HepG2 (cell line): ENCODE data around the gene OVOL2. TPM values are rescaled to one million over a fixed set of nuclear protein-coding genes. Genes with fewer than 3 reads are reported as not detected.
A peak's percentile ranks its signal among the peaks of the same experiment; 100 is the strongest.

Source experiments
- CEBPG ChIP-seq: IDR thresholded peaks from 2 replicates; pipeline ENCODE4 v1.6.1; 2016
- DNMT3B ChIP-seq: conservative IDR thresholded peaks from 2 replicates; pipeline ENCODE4 v1.6.1; 2016; ENCODE audit warnings: missing biosample characterization, control low read depth
- FOXA3 ChIP-seq: IDR thresholded peaks from 2 replicates; pipeline ENCODE4 v1.6.1; 2016; ENCODE audit warnings: missing genetic modification reagents, missing compliant biosample characterization
- GFI1 ChIP-seq: sonication (generic); formaldehyde crosslinking; IDR thresholded peaks from 2 replicates; pipeline ENCODE4 v1.5.0; 2020; ENCODE audit warnings: missing genetic modification reagents, mild to moderate bottlenecking, borderline replicate concordance
- HDAC2 ChIP-seq: sonication (generic); formaldehyde crosslinking; IDR thresholded peaks from 2 replicates; pipeline ENCODE4 v1.4.0; 2020; ENCODE audit warnings: missing genetic modification reagents
- KLF9 ChIP-seq: IDR thresholded peaks from 2 replicates; pipeline ENCODE4 v1.6.1; 2016; ENCODE audit warnings: low read depth
- MAZ ChIP-seq, 2 experiments: sonication (generic) in 1 of 2; formaldehyde crosslinking in 1 of 2; IDR thresholded peaks; 2 replicates each; pipeline versions ENCODE4 v1.5.0 to v1.6.1; 2012 to 2020; ENCODE audit warnings: low read depth in 2 of 2, mild to moderate bottlenecking in 2 of 2, borderline replicate concordance in 1 of 2, improper control_type of control experiment in 1 of 2, low read length in 1 of 2, missing genetic modification reagents in 1 of 2, moderate library complexity in 1 of 2
- POLR2AphosphoS5 ChIP-seq: IDR thresholded peaks from 2 replicates; pipeline ENCODE4 v1.6.1; 2012; ENCODE audit warnings: low read depth, low read length
- RARA ChIP-seq: IDR thresholded peaks from 2 replicates; pipeline ENCODE4 v1.6.1; 2016; ENCODE audit warnings: missing genetic modification reagents, missing compliant biosample characterization
- SALL1 ChIP-seq: sonication (generic); formaldehyde crosslinking; IDR thresholded peaks from 2 replicates; pipeline ENCODE4 v1.8.0; 2022; ENCODE audit warnings: mild to moderate bottlenecking, missing genetic modification reagents
- SOX13 ChIP-seq, 3 experiments: fragments of 450-650 bp in 1 of 3; sonication (generic) in 1 of 3; formaldehyde crosslinking in 1 of 3; IDR thresholded peaks in 2 of 3; conservative IDR thresholded peaks in 1 of 3; 2 replicates each; pipeline versions ENCODE4 v1.5.0 to v1.6.1; 2016 to 2020; ENCODE audit warnings: antibody characterized with exemption in 1 of 3, mild to moderate bottlenecking in 1 of 3, missing compliant biosample characterization in 1 of 3, missing genetic modification reagents in 1 of 3, moderate library complexity in 1 of 3
- SOX5 ChIP-seq: IDR thresholded peaks from 2 replicates; pipeline ENCODE4 v1.6.1; 2016; ENCODE audit warnings: borderline replicate concordance
- SPEN ChIP-seq: sonication (generic); formaldehyde crosslinking; IDR thresholded peaks from 2 replicates; pipeline ENCODE4 v1.5.1; 2020; ENCODE audit warnings: low read depth, mild to moderate bottlenecking, missing genetic modification reagents
- SSRP1 ChIP-seq: IDR thresholded peaks from 2 replicates; pipeline ENCODE4 v1.6.1; 2016; ENCODE audit warnings: control low read depth
- TBX2 ChIP-seq: sonication (generic); formaldehyde crosslinking; IDR thresholded peaks from 2 replicates; pipeline ENCODE4 v1.5.0; 2020; ENCODE audit warnings: missing genetic modification reagents, mild to moderate bottlenecking, borderline replicate concordance
- ZNF256 ChIP-seq: sonication (generic); formaldehyde crosslinking; conservative IDR thresholded peaks from 2 replicates; pipeline ENCODE4 v1.4.0; 2020; ENCODE audit warnings: missing genetic modification reagents
- ZNF331 ChIP-seq: sonication (generic); formaldehyde crosslinking; IDR thresholded peaks from 2 replicates; pipeline ENCODE4 v1.4.0; 2020; ENCODE audit warnings: missing genetic modification reagents
- ZNF501 ChIP-seq: sonication (generic); formaldehyde crosslinking; IDR thresholded peaks from 2 replicates; pipeline ENCODE4 v1.5.1; 2020; ENCODE audit warnings: mild to moderate bottlenecking, moderate library complexity, missing genetic modification reagents
- ZNF598 ChIP-seq: sonication (generic); formaldehyde crosslinking; IDR thresholded peaks from 2 replicates; pipeline ENCODE4 v1.5.1; 2020; ENCODE audit warnings: mild to moderate bottlenecking, missing genetic modification reagents, borderline replicate concordance
- ZNF605 ChIP-seq: sonication (generic); formaldehyde crosslinking; IDR thresholded peaks from 2 replicates; pipeline ENCODE4 v1.8.0; 2022; ENCODE audit warnings: mild to moderate bottlenecking, missing genetic modification reagents
- polyA plus RNA-seq, 8 experiments: library from polyadenylated mRNA; depleted of rRNA in 3 of 8; stranded (reverse) in 7 of 8; unstranded in 1 of 8; fragments of >200 nt; fragmentation: Illumina TruSeq in 4 of 8; extraction: Trizol in 4 of 8; gene quantifications; 2 replicates each; pipeline versions ENCODE4 v1.2.1 to v1.2.3, GENCODE V29; 2011 to 2016; ENCODE audit warnings: low read depth in 4 of 8, missing spikeins in 1 of 8, mixed read lengths in 1 of 8; ENCODE audit not compliant: insufficient read depth in 1 of 8
- total RNA-seq, 5 experiments: library from RNA; depleted of rRNA; stranded (reverse); fragments of >200 nt; fragmentation: Illumina TruSeq; extraction: Trizol; gene quantifications; 2 replicates each; pipeline ENCODE4 v1.2.3, GENCODE V29; 2016; ENCODE audit warnings: low read depth in 1 of 5
- TF ChIP-seq, protein P1 (sequence below): sonication (generic); formaldehyde crosslinking; IDR thresholded peaks from 2 replicates; pipeline ENCODE4 v1.5.0; 2020; ENCODE audit warnings: mild to moderate bottlenecking, missing genetic modification reagents
- TF ChIP-seq, protein P2 (sequence below): sonication (generic); formaldehyde crosslinking; IDR thresholded peaks from 2 replicates; pipeline ENCODE4 v1.8.1; 2023; ENCODE audit warnings: mild to moderate bottlenecking, missing genetic modification reagents, borderline replicate concordance
- TF ChIP-seq, protein P3 (sequence below): sonication (generic); formaldehyde crosslinking; IDR thresholded peaks from 2 replicates; pipeline ENCODE4 v1.5.0; 2020; ENCODE audit warnings: missing genetic modification reagents, mild to moderate bottlenecking, borderline replicate concordance

Gene OVOL2
- total and polyA plus RNA-seq, 2 of the 13 experiments (the other 11 are each of a cell fraction or from before 2014, with no cell fraction given): 0.20 to 0.31 TPM

DNA sequence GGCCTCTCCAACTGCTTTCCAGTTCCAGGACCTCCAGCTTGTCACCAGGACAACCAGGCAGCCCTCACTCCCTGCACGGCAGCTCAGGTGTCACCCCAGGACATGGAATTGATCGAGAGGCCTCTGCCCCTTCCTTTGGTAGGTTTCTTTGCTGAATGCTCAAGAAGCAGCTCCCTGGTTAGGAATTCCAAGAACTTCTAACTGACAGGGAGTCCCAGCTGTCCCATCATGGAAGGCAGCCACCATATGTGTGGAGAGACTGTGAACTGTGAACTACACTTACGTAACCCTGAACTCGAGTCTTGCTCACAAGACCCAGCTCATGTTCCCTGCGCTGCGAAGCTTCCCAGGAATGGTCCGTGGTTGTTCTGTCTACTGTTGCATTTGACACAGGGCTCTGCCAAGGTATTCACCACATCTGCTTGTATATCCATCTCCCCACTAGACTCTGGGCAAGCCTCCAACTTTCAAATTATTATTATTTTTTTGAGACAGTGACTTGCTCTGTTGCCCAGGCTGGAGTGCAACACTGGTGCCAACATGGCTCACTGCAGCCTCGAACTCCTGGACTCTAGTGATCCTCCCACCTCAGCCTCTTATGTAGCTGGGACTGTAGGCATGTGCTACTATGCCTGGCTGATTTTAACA is 53.2 kb downstream of the OVOL2 start (continued):
- TF ChIP-seq, protein P1, sequence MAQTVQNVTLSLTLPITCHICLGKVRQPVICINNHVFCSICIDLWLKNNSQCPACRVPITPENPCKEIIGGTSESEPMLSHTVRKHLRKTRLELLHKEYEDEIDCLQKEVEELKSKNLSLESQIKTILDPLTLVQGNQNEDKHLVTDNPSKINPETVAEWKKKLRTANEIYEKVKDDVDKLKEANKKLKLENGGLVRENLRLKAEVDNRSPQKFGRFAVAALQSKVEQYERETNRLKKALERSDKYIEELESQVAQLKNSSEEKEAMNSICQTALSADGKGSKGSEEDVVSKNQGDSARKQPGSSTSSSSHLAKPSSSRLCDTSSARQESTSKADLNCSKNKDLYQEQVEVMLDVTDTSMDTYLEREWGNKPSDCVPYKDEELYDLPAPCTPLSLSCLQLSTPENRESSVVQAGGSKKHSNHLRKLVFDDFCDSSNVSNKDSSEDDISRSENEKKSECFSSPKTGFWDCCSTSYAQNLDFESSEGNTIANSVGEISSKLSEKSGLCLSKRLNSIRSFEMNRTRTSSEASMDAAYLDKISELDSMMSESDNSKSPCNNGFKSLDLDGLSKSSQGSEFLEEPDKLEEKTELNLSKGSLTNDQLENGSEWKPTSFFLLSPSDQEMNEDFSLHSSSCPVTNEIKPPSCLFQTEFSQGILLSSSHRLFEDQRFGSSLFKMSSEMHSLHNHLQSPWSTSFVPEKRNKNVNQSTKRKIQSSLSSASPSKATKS: no peak
- TF ChIP-seq ZNF598 (CRISPR knock-in tag) (no peak; the same call in 1 of the 2 replicates), ZNF256 (CRISPR knock-in tag) (no peak), ZNF331 (CRISPR knock-in tag) (no peak), SALL1 (peak; percentile 75), TBX2 (peak; percentile 48; the same call in 1 of the 2 replicates), HDAC2 (CRISPR knock-in tag) (peak; percentile 66), RARA (CRISPR knock-in tag) (peak; percentile 43; the same call in 1 of the 2 replicates), ZNF605 (CRISPR knock-in tag) (peak; percentile 57; the same call in 1 of the 2 replicates), KLF9 (CRISPR knock-in tag) (no peak), GFI1 (CRISPR knock-in tag) (0 out of 2 replicates have a peak, but pooled peaks have one; percentile 34), POLR2AphosphoS5 (no peak), SOX13 (IDR thresholded peaks at IDR 0.05) (no peak), SOX13 (CRISPR knock-in tag; conservative IDR thresholded peaks at IDR 0.05 in 1 of 2, IDR thresholded peaks at IDR 0.05 in 1 of 2) (0 out of 4 replicates have a peak, but pooled peaks of 1 of the 2 experiments have one; percentile 42), ZNF501 (CRISPR knock-in tag) (no peak), SPEN (CRISPR knock-in tag) (0 out of 2 replicates have a peak, but pooled peaks have one; percentile 35), CEBPG (CRISPR knock-in tag) (peak; percentile 66), SSRP1 (CRISPR knock-in tag) (0 out of 2 replicates have a peak, but pooled peaks have one; percentile 51), SOX5 (no peak), DNMT3B (CRISPR knock-in tag) (0 out of 2 replicates have a peak, but pooled peaks have one; percentile 59), FOXA3 (CRISPR knock-in tag) (0 out of 2 replicates have a peak, but pooled peaks have one; percentile 11), MAZ (IDR thresholded peaks at IDR 0.05; ENCODE audit: borderline replicate concordance, low read depth, low read length) (no peak), MAZ (CRISPR knock-in tag; IDR thresholded peaks at IDR 0.05; ENCODE audit: low read depth) (0 out of 2 replicates have a peak, but pooled peaks have one; percentile 50)
- TF ChIP-seq, protein P2, sequence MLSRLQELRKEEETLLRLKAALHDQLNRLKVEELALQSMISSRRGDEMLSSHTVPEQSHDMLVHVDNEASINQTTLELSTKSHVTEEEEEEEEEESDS: no peak
- TF ChIP-seq, protein P3, sequence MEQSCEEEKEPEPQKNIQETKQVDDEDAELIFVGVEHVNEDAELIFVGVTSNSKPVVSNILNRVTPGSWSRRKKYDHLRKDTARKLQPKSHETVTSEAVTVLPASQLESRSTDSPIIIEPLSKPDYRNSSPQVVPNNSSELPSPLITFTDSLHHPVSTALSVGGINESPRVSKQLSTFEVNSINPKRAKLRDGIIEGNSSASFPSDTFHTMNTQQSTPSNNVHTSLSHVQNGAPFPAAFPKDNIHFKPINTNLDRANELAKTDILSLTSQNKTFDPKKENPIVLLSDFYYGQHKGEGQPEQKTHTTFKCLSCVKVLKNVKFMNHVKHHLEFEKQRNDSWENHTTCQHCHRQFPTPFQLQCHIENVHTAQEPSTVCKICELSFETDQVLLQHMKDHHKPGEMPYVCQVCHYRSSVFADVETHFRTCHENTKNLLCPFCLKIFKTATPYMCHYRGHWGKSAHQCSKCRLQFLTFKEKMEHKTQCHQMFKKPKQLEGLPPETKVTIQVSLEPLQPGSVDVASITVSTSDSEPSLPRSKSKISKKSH (CRISPR knock-in tag): no peak
